Smooth muscle cell of the brain vasculature (primary cell): Measurements from ENCODE around the gene BACE2.
"Not testable (repeated sequence)": the region's sequence is repeated elsewhere in the genome, so short reads cannot be mapped to it uniquely, and the experiment has no call there.

ENCODE experiments used
- DNase-seq: peaks from one replicate; pipeline ENCODE4 v3.0.0-alpha.2; 2012; ENCODE audit warnings: low read depth, low spot score

Gene BACE2

DNA sequence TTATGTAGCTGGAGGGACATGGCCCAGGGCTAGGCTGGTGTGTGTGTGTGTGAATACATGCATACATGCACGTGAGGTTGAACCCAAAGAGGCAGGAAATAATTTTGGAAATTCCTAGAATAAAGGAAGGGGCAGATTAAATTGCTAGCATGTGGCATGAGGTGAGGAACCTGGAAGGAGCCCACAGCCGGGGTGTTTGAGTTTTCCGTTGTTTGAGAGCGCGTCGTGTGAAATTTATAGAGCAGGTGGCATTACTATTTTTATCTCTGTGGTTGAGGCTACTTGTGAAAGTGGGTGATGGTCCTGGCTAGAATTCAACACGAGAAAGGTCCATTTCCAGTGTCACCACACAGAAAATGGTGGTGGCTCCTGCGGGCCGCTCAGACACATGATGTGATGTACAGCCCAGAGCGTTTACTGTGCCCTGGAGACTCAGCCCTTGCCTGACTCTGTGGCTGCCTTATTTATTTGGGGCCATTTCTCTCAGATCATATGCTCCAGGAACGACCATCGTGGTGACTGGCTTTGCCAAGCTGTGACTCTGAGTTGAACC, 48.0 kb downstream of the BACE2 start:
- no peak for DNase-seq

- no peak for DNase-seq
These were observed 48.5 kb downstream of the BACE2 start for GRCh38 chr21:41216486-41216885.

GRCh38 chr21:41217671-41218385, 49.9 kb downstream of the BACE2 start:
- DNase-seq = no peak

DNA sequence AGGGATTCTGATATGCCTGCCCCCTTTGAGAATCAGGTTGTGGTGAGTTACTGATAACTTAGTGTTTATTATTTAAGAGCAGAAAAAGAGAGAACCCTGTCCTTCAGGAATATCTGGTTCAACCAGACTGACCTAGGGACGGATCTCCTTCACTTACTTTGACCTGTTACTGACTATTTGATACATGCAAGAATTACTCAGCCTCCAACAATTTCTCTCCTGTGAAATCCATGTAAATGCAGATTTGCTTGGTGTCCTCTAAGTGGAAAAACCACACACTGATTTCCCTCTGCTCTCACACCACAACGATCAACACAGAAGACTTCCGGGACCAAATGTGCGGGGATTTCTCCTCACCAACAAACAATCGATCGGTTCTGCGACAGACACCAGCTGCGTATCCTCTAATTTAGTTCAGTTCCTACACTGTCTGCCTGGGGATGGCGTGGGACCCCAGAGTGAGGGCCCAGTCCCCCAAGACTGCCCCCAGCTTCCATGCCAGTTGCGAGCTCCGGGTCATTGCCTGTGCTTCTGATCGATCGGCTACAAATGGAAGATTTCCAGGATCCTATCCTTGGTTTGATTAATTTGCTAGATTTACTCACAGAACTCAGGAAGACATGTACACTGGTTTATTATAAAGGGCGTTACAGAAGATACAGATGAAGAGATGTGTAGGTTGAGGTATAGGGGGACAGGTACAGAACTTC, 51.7 kb downstream of the BACE2 start:
- DNase-seq = no peak

GRCh38 chr21:41220208-41220733, 52.3 kb downstream of the BACE2 start:
- no peak for DNase-seq

- DNase-seq = no peak
These were observed 54.5 kb downstream of the BACE2 start for GRCh38 chr21:41222247-41223068.

DNA sequence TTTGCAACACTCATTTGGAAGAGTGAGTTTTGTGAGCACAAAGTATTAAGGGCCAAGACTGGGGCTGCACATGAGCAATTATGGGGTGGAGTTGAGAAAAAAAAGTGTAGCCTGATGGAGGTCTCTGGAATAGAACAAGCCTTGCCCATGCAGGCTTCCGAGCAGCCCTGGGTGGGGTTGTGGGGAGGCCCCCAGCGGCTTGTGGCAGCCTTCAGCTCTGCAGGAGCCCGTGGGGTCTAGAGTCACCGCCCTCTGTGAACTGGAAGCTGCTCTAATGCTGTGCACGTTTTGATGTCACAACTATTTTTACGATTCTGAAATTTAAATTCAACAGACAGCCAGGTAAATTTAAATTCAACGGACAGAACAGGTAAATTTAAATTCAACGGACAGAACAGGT, 58.9 kb downstream of the BACE2 start:
- DNase-seq = no peak

GRCh38 chr21:41227357-41228005, 59.5 kb downstream of the BACE2 start:
- DNase-seq = no peak

DNA sequence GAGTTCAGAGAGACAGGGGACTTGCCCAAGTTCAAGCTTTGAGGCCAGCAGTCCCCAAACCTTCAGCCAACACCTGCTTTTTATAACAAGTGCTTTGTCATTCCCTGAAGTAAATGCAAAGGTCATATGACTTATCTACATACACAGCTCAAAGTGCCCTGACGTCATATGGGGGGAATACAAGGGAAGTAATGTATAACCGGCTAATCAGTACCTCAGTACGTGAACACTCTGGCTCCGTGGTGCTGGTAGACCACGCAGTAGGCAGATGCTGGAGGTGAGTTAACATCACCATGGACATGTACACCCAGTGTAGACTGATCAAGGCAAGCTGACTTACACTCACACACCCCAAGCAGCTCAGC, 60.0 kb downstream of the BACE2 start:
- no peak for DNase-seq

GRCh38 chr21:41228492-41228891, 60.5 kb downstream of the BACE2 start:
- no peak for DNase-seq

GRCh38 chr21:41228958-41229357, 61.0 kb downstream of the BACE2 start:
- no peak for DNase-seq

GRCh38 chr21:41229509-41230248, 61.7 kb downstream of the BACE2 start:
- no peak for DNase-seq

- no peak for DNase-seq
These were observed 62.5 kb downstream of the BACE2 start for GRCh38 chr21:41230497-41230896.

DNA sequence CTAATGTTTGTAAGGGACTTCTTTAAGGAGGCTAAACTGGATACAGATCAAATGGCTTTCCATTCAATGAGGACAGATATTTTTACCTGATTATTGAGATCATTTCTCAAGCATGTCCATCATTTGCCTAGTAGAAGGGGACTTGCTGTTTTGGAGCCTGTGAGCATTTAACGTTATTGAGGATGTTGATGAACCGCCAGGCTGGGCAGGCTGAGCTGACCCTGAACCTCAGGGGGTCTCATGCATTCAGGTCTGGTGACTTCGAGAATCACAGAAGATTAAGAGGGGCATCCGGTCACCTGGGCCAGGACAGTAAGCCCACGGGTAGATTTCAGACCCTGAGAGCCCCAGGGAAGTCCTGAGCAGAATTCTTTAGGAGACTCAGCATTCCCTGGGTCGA, 63.1 kb downstream of the BACE2 start:
- DNase-seq = no peak

DNA sequence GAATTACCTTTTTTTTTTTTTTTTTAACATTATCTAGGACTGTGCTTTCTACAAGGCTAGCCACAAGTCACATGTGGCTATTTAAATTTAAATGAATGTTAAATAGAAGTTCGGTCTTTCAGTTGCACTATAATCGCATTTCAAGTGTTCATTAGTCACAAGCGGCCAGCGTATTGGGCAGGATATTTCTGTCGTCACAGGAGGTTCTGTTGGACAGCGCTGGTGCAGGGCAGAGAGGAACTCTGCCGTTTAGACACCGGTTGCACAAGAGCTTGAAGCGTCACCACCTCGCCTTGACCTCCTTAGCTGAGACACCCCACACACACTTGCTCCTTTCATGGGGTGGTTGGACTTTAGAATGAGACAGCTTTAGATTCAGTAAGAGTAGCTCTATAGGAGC, 64.1 kb downstream of the BACE2 start:
- DNase-seq = no peak

GRCh38 chr21:41233916-41234315, 66.0 kb downstream of the BACE2 start:
- no peak for DNase-seq

DNA sequence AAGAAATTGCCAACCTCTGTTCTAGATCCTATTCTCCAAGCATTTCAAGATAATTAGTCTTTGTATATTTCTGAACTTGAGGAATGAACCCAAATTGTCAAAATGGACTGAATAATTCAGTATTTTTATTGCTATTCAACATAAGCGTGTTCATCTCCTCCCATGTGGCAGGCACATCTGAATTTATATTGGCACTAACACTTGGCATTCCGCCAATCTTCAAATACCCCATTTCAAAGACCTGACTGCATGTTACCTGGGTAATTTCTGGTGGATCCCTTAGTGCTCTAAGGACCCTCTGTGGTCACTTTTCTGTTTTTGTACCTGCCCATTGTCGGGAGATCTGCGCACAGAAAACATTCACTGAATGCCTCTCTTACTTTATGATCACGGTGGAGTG, 66.6 kb downstream of the BACE2 start:
- DNase-seq = no peak

GRCh38 chr21:41235201-41235600, 67.2 kb downstream of the BACE2 start:
- no peak for DNase-seq

DNA sequence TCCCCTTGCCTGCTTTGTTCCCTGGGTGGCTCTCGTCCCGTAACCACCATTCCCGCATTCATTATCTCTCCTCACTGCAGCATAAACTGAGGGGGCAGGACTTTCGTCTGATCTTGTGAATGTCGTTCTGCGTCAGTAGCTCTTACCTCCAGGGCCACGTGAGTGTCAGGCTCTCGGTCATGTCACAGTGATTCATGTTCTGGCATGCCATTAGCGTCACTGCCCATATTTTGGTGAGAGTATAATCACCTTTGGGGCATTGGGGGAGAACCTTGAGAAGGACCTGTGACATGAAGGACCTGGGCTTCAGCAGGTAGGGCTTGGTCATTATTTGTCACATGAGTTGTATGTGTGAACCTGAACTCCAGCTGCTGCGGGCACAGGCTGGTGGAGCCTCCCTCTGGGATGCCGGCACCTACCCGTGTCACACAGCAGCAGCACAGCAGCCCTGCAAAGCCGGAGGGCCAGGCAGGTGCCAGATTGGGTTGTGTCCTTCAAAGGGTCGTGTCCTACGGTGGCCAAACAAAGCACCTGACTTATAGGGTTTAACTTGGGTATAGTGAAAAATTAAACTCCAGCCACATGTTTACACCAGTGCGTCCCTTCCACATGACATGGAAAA, 68.5 kb downstream of the BACE2 start:
- DNase-seq = no peak

DNA sequence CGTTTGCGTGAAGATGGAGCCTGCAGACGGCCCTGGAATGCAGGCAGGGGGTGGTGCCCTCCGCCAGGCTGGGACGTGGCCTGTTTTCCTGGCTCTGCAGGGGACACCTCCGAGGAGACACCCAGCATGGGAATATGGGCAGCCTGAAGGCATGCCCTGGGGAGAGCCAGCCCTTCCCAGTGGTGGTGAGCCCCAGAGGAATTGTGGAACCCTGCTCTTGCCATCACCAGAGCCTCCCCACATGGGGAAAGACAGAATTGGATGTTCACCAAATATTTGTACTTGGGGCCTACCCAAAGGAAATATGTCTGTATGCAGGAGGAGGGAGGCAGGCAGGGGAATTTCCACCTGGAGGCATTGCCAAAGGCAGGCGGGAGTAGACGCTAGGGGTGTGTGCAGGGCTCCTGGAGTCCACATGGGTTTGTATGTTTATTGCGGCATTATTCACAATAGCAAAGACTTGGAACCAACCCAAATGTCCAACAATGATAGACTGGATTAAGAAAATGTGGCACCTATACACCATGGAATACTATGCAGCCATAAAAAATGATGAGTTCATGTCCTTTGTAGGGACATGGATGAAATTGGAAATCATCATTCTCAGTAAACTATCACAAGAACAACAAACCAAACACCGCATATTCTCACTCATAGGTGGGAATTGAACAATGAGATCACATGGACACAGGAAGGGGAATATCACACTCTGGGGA, 70.3 kb downstream of the BACE2 start:
- not testable (repeated sequence) for DNase-seq
